A673 (cell line): Measurements from ENCODE around the gene BMPR1B. TPM values are rescaled to one million over a fixed set of nuclear protein-coding genes. Genes with fewer than 3 reads are reported as not detected.

ENCODE experiments used
- BruUV-seq: library from RNA; stranded (reverse); fragments of 400-500 nt; replicated peaks from 2 replicates; lab custom pipeline; 2021; lab: Mats Ljungman, UMichigan
- CTCF ChIA-PET: fragments of 300-600 bp; sonication (Branson Sonifier 250); formaldehyde crosslinking; loops from one replicate; lab custom pipeline; 2022; ENCODE audit warnings: antibody characterized with exemption; lab: Charles Lee
- POLR2A ChIA-PET: fragments of 300-600 bp; sonication (Branson Sonifier 250); formaldehyde crosslinking; loops from one replicate; lab custom pipeline; 2022; ENCODE audit warnings: antibody characterized with exemption; ENCODE audit not compliant: low non-redundant PET; lab: Charles Lee
- DNase-seq: peaks from one replicate; pipeline ENCODE4 v3.0.0-alpha.2; 2015; ENCODE audit warnings: low spot score
- H3K27ac ChIP-seq: fragments of 200-600 bp; sonication (generic); 2 replicates; pipeline ENCODE4 v1.5.1; 2016; ENCODE audit warnings: mixed run types, low read depth, mild to moderate bottlenecking, mixed read lengths, antibody characterized with exemption, low read length; ENCODE audit not compliant: poor library complexity, severe bottlenecking
- H3K27me3 ChIP-seq: fragments of 200-600 bp; sonication (generic); replicated peaks from 2 replicates; pipeline ENCODE4 v1.6.1; 2017; ENCODE audit warnings: mixed run types, low read depth, mild to moderate bottlenecking, mixed read lengths, antibody characterized with exemption, low read length; ENCODE audit not compliant: insufficient read depth, poor library complexity
- H3K36me3 ChIP-seq: fragments of 200-600 bp; sonication (generic); 2 replicates; pipeline ENCODE4 v1.6.1; 2016; ENCODE audit warnings: mixed run types, mild to moderate bottlenecking, mixed read lengths, antibody characterized with exemption, low read length; ENCODE audit not compliant: insufficient read depth, poor library complexity, severe bottlenecking
- H3K4me1 ChIP-seq: fragments of 200-600 bp; sonication (generic); 2 replicates; pipeline ENCODE4 v1.6.1; 2017; ENCODE audit warnings: mixed run types, mild to moderate bottlenecking, mixed read lengths, antibody characterized with exemption, low read length; ENCODE audit not compliant: insufficient read depth, poor library complexity, severe bottlenecking
- H3K4me3 ChIP-seq: fragments of 200-600 bp; sonication (generic); 2 replicates; pipeline ENCODE4 v1.5.1; 2016; ENCODE audit warnings: low read depth, mixed run types, mild to moderate bottlenecking, mixed read lengths, low read length; ENCODE audit not compliant: poor library complexity, severe bottlenecking
- H3K9me3 ChIP-seq: fragments of 200-600 bp; sonication (generic); 2 replicates; pipeline ENCODE4 v1.6.1; 2016; ENCODE audit warnings: mixed run types, low read depth, mild to moderate bottlenecking, mixed read lengths, antibody characterized with exemption, low read length; ENCODE audit not compliant: poor library complexity, severe bottlenecking
- CTCF ChIP-seq: fragments of 300-800, 200-600 bp; sonication (generic); conservative IDR thresholded peaks from 2 replicates; pipeline ENCODE4 v1.5.1; 2017; ENCODE audit warnings: low read depth, mild to moderate bottlenecking, antibody characterized with exemption, low read length, moderate library complexity, mixed read lengths
- EZH2 ChIP-seq: fragments of 200-600 bp; sonication (generic); IDR thresholded peaks from 2 replicates; pipeline ENCODE4 v1.6.1; 2017; ENCODE audit warnings: borderline replicate concordance, low read depth, mild to moderate bottlenecking, mixed read lengths, antibody characterized with exemption, low read length; ENCODE audit not compliant: poor library complexity, severe bottlenecking
- intact Hi-C: fragments of 100-400 bp; cut with micrococcal nuclease; formaldehyde crosslinking; loops from one replicate; pipeline ENCODE4 v1.10.0; 2022; ENCODE audit not compliant: unreplicated experiment
- total RNA-seq: library from RNA; stranded (reverse); gene quantifications from 2 replicates; pipeline ENCODE4 v1.2.3, GENCODE V29; 2021

The BMPR1B gene
- total RNA-seq, 1 experiment from 2014 or later: 2.2 TPM

- ChIA-PET CTCF (no interaction called here), POLR2A (interaction anchor here (0.6 kb wide), 1 partner anchor 664 kb away, joined by 4 read pairs; no protein-coding TSS in a partner anchor)
- TF ChIP-seq CTCF: no peak
- no peak for TF ChIP-seq EZH2
- H3K9me3 ChIP-seq: no peaks in the 10 kb centered on the region
- H3K4me1 ChIP-seq: peaks cover 4% of the 10 kb centered on the region
- H3K27me3 ChIP-seq: no peaks in the 10 kb centered on the region
- no peaks in the 10 kb centered on the region for H3K36me3 ChIP-seq
- H3K27ac ChIP-seq: no peak overlapping the region
- DNase-seq: no peak
- intact Hi-C loops: loop anchor here (10.0 kb wide), 1 partner anchor 672 kb away; no protein-coding TSS in a partner anchor
- no TSS peak for BruUV-seq
- no peak overlapping the region for H3K4me3 ChIP-seq
These were observed 328.8 kb downstream of the BMPR1B start for GRCh38 chr4:95086551-95086950.

GRCh38 chr4:95087657-95088455, 330.1 kb downstream of the BMPR1B start:
- H3K27ac ChIP-seq: no peak overlapping the region
- peak; percentile 36 for DNase-seq

GRCh38 chr4:95091272-95091671, 333.5 kb downstream of the BMPR1B start:
- TF ChIP-seq CTCF: no peak
- no peak for TF ChIP-seq EZH2
- ChIA-PET CTCF (no interaction called here), POLR2A (no interaction called here)
- Histone ChIP-seq H3K27ac (no peak overlapping the region), H3K4me1 (peaks cover 26% of the 10 kb centered on the region), H3K36me3 (no peaks in the 10 kb centered on the region), H3K9me3 (no peaks in the 10 kb centered on the region), H3K27me3 (no peaks in the 10 kb centered on the region), H3K4me3 (no peak overlapping the region)
- intact Hi-C loops: no loop called here
- no peak for DNase-seq
- no TSS peak for BruUV-seq

More at GRCh38 chr4:95087657-95088455, 330.1 kb downstream of the BMPR1B start:
- TF ChIP-seq CTCF (no peak), EZH2 (no peak)
- Histone ChIP-seq H3K36me3 (no peaks in the 10 kb centered on the region), H3K4me1 (peaks cover 11% of the 10 kb centered on the region), H3K27me3 (no peaks in the 10 kb centered on the region), H3K9me3 (no peaks in the 10 kb centered on the region), H3K4me3 (no peak overlapping the region)
- intact Hi-C loops: loop anchor here (10.0 kb wide), 1 partner anchor 673 kb away; no protein-coding TSS in a partner anchor
- no TSS peak for BruUV-seq
- ChIA-PET CTCF (no interaction called here), POLR2A (no interaction called here)
